ENCODE results near the gene ESD.

The ESD gene

DNA sequence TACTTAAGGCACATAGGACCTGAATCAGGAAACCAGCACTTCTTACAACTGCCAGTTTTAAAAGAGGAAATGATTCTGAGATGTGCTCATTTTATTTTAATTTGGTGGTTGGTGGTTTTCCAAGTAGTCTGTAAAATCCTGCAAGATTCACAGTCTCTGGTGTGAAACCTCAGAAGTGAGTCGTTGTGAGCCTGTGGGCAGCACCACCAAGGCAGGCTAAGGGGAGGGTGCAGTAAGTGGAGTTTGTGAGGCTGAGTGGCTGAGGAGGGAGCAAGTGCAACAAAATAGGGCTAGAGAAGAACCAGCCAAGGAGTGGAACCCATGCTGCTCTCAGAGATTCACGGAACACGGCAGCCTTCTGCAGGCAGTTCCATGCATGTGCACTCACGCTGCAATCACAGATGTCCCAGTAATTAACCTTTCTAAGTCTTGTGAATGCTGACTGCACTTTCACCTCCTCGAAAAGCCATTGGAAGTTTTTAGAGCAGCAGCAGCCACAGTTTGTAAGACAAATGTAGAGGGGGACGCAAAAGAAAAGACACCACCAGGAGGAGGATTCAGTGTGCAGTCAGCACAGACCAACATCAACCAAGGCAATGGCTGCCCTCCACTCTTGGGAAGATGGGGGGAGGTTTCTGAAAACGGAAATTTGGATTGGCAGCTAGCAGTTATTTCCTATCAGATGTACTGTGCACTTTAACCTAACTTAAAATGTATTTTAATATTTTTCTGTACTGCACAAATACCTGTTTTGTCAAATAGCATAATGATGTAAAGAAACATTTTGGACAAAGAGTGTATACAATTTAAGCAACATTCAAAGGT lies 44.9 kb downstream of the ESD start:
- Histone ChIP-seq H3K9me3 (ENCODE audit: severe bottlenecking) (no peaks in the 10 kb centered on the region), H3K27me3 (ENCODE audit: insufficient read depth, low read depth, severe bottlenecking) (no peaks in the 10 kb centered on the region), H3K27ac (no peak overlapping the region), H3K4me3 (ENCODE audit: low read depth, low read length) (no peak overlapping the region), H3K36me3 (no peaks in the 10 kb centered on the region)
- TF ChIP-seq, protein P1, sequence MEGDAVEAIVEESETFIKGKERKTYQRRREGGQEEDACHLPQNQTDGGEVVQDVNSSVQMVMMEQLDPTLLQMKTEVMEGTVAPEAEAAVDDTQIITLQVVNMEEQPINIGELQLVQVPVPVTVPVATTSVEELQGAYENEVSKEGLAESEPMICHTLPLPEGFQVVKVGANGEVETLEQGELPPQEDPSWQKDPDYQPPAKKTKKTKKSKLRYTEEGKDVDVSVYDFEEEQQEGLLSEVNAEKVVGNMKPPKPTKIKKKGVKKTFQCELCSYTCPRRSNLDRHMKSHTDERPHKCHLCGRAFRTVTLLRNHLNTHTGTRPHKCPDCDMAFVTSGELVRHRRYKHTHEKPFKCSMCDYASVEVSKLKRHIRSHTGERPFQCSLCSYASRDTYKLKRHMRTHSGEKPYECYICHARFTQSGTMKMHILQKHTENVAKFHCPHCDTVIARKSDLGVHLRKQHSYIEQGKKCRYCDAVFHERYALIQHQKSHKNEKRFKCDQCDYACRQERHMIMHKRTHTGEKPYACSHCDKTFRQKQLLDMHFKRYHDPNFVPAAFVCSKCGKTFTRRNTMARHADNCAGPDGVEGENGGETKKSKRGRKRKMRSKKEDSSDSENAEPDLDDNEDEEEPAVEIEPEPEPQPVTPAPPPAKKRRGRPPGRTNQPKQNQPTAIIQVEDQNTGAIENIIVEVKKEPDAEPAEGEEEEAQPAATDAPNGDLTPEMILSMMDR (IDR thresholded peaks at IDR 0.05; ENCODE audit: low read depth, low read length), result peak; percentile 43; the same call in 1 of the 2 replicates
- peak; percentile 14 for DNase-seq

DNA sequence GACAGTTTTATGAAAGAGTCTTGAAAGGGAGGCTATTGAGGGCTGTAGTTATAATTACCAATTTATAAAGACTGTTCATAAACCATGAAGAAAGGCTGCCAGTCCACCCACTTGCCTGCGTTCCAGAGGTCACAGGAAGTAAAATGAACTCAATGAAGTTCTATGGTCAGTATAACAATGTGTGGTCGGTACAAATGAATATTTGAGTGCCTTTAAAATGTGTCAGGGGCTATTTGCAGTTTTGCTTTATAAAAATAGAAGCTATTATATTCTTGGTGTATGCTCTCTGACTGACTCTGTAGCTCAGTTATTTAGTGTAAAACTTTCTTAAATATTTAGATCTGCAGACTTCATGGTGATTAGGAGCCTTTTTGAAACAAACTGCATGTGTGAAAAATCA lies 47.0 kb downstream of the ESD start:
- TF ChIP-seq, protein P1 (IDR thresholded peaks at IDR 0.05; ENCODE audit: low read depth, low read length), result no peak
- H3K27ac ChIP-seq, result no peak overlapping the region
- H3K4me3 ChIP-seq (ENCODE audit: low read depth, low read length), result no peak overlapping the region
- DNase-seq, result no peak
- no peaks in the 10 kb centered on the region for H3K27me3 ChIP-seq (ENCODE audit: insufficient read depth, low read depth, severe bottlenecking)
- no peaks in the 10 kb centered on the region for H3K9me3 ChIP-seq (ENCODE audit: severe bottlenecking)
- no peaks in the 10 kb centered on the region for H3K36me3 ChIP-seq

DNA sequence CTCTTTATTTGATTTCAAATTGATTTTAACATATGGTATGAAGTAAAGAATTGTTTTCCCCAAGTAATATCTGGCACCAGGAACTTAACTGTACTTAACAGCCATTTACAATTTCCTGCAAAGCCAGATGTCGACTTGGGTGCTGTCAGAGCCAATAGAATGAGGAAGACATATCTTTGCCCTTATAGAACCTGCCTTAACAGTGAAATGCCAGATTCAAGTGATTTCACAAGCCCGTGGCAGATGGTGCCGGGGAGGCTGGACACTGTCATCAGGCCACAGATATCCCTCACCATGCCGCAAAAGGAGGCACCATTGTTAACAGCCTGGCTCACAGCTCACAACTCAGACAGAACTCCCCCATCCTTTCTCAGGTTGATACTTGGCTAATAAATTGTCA lies 48.7 kb downstream of the ESD start:
- no peak overlapping the region for H3K4me3 ChIP-seq (ENCODE audit: low read depth, low read length)
- H3K9me3 ChIP-seq (ENCODE audit: severe bottlenecking), result no peaks in the 10 kb centered on the region
- H3K36me3 ChIP-seq, result no peaks in the 10 kb centered on the region
- peak; percentile 44 for DNase-seq
- H3K27ac ChIP-seq, result no peak overlapping the region
- TF ChIP-seq, protein P1 (IDR thresholded peaks at IDR 0.05; ENCODE audit: low read depth, low read length), result no peak
- H3K27me3 ChIP-seq (ENCODE audit: insufficient read depth, low read depth, severe bottlenecking), result no peaks in the 10 kb centered on the region

DNA sequence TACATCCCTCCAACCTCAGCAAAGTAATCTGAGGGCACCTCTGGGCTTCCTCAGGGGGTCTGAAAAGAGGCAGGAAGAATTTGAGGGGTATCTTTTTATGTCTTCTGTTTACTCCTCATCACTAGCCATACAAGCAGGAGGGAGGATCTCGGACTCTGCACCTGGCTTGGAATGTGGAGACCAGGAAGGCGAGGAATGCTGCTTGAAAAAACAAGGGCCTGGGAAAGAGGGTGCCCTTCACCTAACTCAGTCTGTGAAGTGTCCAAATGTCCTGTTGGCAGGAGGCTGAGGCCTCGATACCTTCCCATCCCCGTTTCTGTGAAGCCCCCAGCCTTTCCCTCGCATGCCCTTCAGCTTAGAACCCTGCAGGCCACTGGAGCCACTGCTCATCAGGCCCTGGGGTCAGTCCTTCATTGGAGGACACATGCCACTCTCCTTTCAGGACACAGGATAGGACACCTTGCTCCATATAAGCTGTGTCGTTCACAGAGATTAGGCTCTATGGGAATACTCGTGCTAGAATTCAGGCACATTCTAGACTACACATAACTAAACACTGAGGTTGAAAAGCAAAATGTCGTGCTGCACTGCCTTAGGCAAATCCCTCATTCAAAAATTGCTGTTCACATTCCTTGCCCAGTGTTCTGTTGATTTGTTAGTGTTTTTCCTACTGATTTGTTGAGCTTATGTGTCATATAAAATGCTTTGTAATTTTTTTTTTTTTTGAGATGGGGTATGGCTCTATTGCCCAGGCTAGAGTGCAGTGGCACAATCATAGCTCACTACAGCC lies 49.7 kb downstream of the ESD start:
- Histone ChIP-seq H3K27ac (no peak overlapping the region), H3K27me3 (ENCODE audit: insufficient read depth, low read depth, severe bottlenecking) (no peaks in the 10 kb centered on the region), H3K4me3 (ENCODE audit: low read depth, low read length) (no peak overlapping the region), H3K36me3 (no peaks in the 10 kb centered on the region), H3K9me3 (ENCODE audit: severe bottlenecking) (no peaks in the 10 kb centered on the region)
- TF ChIP-seq, protein P1 (IDR thresholded peaks at IDR 0.05; ENCODE audit: low read depth, low read length), result no peak
- DNase-seq, result no peak

DNA sequence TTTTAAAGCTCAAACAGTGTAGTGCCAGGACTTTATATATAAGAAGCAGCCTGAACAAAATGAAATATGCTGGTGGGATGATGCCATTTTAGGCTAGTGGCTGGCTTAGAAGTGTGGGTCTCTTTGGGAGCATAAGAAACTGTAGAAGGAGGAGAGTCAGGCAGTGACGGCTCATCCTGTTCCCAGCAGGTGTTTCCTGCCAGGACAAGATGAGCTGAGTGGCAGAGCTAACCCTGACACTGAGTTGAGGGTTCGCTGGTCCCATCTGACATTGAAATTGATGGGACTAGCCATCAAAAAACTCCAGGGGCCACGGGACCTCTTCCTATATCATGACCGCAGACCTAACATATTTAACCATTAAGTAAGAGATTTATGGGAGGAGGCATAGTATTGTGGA lies 51.3 kb downstream of the ESD start:
- H3K4me3 ChIP-seq (ENCODE audit: low read depth, low read length), result no peak overlapping the region
- no peak for DNase-seq
- no peaks in the 10 kb centered on the region for H3K9me3 ChIP-seq (ENCODE audit: severe bottlenecking)
- no peaks in the 10 kb centered on the region for H3K36me3 ChIP-seq
- no peaks in the 10 kb centered on the region for H3K27me3 ChIP-seq (ENCODE audit: insufficient read depth, low read depth, severe bottlenecking)
- TF ChIP-seq, protein P1 (IDR thresholded peaks at IDR 0.05; ENCODE audit: low read depth, low read length), result no peak
- H3K27ac ChIP-seq, result no peak overlapping the region
